HG03108 (cell line): ENCODE measurements around the gene ATP2B1.

Source experiments
- ATAC-seq: cut with Tn5 transposase; IDR thresholded peaks from one replicate; pipeline ENCODE4 v1.9.1; 2021; ENCODE audit warnings: moderate library complexity; ENCODE audit not compliant: unreplicated experiment

The ATP2B1 gene

DNA sequence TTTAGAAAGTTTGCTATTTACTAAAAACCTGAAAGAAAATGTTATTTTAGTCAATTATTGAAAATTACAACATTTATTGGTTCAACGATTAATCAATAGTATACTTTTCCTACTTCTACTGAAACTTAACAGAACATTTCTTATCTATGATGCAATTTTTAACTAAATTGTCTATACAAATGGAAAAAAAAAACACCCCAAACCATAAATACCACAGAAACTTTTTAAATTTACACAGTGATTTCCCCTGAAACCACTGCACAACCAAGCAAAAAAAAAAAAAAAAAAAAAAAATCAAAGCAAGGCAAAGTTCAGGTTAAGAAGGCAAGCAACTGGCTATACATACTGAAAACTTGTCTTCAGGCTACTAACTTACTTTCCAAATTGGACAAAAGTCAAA lies 110.9 kb downstream of the ATP2B1 start:
- ATAC-seq: peak; percentile 74

DNA sequence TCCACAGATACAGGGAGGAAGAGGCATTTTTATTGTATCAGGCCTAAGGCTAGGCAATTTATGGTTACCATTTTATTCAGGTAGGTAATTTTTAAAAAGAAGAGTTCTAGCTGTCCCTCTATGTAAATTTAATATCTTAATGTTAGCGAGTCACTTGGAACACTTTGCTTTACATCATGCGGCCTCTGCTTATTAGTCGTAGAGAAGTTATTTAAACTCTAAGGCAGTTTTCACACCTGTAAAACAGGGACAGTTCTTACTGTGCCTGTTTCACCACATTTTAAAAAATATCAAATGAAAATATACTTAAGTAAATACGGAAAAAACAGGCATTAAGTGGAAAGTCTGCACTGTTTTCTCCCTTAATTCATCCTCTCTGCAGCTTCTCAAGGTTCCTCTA lies 111.4 kb downstream of the ATP2B1 start:
- no peak for ATAC-seq

DNA sequence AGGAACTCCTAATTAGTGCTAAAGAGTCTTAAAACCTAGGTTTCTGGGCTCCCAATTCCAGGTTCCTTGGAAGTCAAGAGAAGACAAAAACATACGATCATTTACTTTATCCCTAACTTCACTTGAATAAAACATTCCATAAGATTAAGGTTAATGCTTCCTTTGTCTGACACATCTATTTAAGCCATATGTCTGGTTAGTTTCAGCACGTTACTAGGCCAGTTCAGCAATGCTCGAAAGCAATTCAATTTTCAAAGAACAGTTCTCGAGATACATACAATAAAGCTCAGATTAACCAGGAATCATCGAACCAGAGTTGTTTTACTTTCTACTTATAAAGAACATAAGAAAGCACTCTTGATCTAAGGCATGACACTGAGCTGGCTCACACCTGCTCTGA lies 114.8 kb downstream of the ATP2B1 start:
- ATAC-seq: no peak

DNA sequence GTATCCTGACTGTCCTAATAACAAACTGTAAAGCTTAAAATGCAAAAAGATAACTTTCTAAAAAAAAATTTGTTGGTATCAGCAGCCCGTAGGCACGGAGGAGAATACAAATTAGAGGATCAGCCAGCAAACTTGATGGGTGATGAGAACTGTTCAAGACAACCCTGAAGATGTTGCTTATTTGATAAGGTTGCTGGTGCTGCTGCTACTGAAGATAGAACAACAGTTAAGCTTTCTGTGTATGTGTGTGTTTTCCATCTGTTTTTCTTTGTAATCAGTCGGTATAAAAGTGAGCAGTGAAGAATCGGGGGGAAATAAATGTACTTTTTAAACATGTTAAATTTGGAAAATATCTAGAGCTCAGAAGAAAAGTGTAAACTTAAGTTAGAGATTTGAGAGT lies 115.4 kb downstream of the ATP2B1 start:
- ATAC-seq: no peak

DNA sequence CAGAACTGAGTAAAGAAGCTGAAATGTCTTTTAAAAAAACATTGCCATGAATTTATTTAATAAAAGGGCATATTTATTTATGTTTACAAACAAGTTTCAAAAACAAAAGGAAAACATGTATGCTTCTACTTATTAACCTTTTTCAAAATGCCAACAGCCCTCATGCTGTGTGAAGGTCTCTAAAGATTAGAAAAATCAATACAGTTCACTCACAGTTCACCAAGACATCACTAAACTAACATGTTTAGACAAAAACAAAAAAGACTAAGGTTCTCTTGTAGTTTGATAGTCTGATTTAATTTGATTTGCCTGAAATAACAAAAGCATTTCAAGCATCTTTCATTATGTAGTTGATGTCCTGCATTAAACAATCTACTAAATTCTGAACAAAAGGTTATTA lies 118.9 kb downstream of the ATP2B1 start:
- no peak for ATAC-seq

DNA sequence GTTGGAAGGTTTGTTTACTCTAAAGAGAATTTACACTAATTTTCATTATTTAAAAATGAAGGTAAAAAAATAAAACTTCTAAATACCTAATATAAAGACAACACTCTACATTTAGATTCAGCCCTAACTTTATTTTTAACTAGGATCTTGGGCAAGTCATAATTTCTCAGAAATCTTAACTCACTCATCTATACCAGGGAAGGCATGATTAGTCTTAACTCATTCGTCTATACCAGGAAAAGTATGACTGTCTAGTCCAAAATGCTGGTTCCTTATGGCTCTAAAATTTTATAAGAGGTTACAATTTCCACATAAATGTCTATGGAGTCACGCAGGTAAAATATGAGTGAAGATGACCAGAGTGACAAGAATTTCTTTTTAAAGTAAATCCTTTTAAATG lies 130.1 kb downstream of the ATP2B1 start:
- ATAC-seq: no peak

DNA sequence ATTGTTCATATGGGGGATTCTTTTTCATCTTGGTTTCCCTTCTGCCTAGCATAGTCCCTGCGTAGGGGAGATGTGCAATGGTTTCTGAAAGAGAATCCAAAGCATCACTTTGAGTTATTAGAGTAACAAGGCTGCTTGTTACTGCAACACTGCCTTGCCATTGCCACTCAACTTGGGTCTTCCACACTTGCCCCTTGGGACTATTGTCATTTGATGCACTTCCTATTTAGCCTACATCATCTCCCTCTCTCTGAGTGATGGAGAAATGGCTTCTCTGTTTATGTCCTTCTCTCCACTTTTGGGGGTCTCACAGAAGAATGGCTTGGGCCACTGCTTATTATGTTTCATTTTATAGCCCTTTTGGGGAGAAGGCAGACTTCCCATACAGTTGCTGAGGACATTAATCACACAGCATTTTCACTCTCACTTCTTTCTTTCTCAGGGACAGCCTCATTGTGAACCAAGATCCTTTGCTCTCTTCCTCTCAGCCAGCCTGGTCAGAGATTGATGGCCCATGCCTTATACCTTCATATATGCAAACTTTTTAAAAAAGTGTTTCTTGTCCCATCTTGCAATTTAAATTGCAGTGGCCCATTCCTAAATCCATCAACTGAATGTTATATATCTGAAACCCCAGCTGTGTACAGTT lies 131.9 kb downstream of the ATP2B1 start:
- no peak for ATAC-seq

DNA sequence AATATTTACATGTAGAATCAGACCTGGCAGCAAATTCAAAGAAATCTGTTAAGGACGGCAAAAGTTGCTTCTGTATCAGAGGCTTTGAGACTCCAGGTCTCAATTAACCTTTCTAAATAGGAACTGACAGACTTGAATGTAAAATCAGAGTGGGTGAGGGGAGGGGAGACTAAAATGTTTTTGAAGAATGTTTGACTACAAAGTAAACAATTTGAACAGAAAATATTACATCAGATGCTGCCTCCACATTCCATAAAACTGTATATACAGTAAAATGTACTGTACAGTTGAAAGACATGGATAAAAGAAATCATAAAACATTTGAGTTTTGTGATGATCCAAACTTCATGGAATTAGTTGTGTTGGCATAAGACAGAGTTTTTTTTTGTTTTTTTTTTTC lies 133.3 kb downstream of the ATP2B1 start:
- ATAC-seq: no peak

DNA sequence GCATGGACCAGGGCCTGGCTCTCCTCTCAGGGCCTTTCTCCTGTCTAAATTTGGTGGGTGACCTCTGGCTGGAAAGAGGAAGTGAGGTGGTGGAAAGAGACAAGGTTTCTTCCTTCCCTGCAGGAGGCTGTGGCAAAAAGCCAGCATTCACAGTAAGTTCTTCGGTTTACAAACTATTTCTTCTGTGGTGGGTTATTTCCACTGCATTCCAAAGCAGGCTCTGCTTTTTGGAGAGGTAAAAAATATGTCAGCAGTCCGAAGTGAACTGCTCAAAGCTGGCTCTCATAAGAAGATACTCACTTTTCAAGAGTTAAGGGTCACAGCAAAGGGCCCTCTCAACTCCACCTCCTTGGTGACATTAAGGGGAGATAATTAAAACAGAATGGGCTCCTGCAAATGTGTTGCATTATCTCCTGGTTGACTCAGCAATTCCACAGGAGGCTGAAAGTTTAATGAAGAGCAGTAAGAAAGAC lies 133.9 kb downstream of the ATP2B1 start:
- no peak for ATAC-seq

DNA sequence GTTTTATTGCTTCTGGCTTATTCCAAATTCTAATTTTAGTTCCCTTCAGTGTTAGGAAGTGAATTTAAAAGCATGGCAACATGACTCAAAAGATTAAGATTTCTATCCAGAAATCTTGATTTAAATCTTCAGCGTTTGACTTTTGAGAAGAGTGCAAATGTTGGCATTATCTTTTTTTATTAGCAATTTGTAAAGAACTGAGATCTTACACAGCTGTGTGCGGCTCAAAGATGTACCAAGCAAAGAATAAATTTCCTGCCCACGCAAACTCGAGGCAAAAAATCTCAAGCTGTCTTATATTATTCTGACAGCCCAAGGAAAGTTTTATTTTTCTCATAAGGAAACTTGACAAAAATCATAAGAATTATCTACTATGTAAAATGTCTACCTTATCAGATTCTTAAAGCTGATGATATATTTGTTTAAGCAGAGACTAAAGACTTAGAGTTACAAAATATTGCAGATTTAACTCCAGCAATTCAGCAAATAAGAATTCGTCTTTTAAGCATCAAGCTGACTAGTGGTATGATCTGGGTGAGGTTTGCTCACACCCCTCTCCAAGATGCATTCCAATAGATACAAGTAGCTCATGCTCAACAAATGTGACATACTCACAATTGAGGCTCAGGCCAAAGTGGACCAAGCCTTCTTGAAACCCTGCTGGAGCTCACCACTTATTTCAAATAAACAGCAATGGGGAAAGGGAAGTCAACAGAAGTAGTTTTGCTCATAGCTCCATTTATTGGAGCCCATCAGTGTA lies 135.4 kb downstream of the ATP2B1 start:
- ATAC-seq: no peak

DNA sequence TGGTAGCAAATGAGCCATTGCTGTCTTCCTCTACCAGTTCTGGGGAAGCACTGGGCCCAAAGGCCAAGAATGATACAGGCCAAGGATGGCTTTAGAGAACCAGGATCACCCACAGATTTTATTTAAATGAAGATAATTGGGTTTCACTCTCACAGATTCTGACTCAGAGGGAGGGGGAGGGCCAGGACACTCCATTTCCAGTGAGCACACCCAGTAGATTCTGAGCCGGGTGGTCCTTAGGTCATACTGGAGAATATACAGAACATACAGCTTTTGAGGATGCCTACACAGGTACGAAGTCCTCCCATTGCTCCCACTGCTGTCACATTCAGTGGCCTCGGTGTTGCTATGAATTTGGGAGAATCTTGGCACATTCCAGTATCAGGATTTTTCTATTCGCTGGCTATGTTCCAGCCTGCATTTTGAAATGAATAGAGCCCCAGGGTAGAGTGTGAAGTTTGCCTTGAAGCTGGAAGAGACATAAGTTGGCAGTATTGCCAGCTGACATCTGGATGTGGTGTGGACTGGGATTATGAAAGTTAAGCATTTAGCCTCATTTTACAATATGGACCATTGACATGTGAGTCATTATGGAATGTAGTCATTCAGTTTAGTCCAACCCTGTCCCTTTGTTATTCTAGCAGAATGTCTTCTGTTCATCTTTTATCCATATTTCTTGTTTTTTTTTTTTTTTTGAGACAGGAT lies 137.0 kb downstream of the ATP2B1 start:
- ATAC-seq: no peak

DNA sequence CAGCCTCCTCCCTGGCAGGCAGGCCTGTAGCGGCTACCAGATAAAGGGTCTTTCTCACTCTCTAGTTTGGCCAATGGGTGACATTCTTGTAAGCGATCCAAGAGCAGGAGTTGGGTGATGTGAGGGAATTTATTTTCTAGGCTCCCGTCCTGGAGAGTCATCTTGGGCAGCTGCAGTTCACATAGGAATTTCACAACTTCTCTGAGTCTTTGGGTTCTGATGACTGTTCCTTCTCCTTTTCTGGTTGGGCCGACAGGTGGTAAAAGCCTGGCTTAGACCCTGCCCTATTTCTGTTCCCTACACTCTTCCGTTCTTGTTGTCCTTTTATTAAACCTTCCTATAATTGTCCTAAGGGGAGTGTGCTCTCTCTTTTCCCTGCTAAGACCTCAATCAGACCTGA lies 140.2 kb downstream of the ATP2B1 start:
- ATAC-seq: no peak

DNA sequence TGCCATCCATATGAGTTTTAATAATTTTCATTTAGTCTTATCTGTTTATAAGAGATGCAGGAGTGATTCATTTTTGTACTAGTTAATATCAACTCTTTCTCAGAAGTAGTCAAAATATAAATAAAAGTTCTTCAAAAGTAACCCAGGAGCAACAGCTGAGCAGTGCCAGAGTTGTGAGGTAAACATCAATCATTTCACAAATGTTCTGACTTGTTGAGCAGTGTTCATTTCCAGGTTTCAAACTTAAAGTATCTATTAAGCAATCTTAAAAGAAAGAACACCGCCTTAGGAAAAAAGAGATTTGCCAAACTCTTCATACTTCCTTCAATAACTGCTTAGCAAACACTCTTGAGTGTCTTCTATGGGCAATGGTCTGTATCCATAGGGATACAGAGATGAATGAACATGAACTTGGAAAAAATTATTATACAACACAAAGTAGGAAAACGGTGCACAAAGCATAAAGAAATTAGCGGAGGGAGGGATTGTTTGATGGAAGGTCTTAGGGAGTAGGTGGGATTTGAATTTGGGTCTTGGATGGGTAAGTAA lies 140.9 kb downstream of the ATP2B1 start:
- no peak for ATAC-seq

DNA sequence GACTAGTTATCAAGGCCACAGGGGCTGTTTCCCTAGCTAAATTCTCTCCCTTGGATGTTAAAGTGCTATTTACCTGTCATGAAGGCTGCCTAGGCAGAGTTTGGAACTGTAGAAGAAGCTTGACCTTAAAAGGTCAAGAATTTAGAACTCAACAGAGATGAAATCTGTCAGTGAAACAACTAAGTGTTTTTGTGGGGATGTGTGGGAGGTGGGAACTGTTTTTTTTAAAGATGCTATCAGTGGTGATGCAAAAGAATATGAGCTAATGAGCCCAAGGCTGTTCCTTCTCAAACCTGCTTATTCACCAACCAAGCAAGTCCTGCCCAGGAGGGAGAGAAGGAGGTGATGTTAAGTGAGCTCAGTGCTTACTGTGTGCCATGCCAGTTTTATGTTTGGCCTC lies 142.0 kb downstream of the ATP2B1 start:
- ATAC-seq: no peak

DNA sequence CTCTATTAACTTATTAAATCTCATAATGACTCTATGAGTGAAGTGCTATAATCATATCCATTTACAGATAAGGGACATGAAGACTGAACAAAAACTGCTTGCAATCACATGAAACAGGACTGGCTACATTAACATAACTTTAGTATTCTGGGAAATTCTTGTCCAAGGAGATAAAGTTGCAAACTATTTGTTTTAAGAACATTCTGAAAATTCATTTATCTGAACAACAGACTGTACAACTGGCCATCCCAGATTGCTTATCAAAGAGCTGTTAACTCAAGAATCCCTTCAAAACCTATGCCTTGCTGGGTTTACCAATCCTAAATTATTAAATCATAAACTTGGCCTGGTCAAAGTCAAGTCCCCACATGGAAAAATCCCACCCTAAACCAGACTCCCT lies 143.6 kb downstream of the ATP2B1 start:
- no peak for ATAC-seq

DNA sequence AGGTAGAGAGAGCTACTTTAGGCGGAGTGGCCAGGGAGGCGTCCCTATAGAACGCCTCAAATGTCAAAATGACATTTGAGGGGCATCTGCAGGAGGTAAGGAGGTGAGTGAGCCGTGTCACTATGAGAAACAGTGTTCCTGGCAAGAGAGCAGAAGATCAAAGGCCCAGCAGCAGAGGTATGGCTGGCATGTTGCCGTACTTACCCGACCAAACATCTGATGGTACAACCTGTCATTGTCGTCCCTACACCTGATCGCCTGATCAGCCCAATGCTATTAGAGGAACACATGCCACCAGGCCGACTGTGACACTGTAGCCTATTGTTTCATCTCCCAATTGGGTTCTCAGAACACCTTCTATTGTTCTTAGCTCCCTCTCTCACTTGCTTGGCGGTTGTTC lies 148.9 kb downstream of the ATP2B1 start:
- ATAC-seq: no peak

DNA sequence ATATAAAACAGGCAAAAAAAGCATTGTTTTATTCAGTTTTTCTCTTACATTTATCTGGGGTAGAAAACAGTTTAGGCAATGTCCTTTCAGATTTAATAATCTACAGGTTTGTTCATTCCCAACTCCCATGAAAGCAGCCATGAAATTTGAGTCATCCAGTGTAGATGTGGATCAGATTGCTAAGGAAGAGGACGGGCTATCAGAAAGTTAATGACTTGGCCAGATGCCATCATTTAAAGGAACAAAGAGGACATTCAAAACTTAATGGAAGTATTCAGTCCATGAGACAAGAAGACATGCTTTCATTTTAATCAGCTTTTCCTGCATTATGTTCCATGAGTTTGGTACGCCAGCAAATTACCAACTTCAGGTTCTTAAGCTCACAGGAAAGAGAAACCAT lies 151.7 kb downstream of the ATP2B1 start:
- no peak for ATAC-seq

DNA sequence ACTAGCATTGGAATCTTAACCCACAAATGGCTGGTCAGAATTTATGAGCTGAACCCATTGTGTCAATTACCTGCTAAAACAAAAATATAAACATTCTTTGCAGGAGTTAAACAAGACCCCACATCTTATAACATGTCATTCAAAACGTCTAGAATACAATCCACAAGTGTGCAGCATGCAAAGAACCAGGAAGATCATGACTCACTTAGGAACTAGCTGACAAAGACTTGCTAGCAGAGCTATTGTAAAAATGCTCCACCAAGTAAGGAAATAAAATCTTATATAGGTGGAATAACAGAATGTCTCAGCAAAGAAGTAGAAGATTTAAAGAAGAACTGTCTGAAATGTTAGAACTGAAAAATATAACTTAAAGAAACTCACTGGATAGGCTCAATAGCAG lies 156.3 kb downstream of the ATP2B1 start:
- no peak for ATAC-seq

DNA sequence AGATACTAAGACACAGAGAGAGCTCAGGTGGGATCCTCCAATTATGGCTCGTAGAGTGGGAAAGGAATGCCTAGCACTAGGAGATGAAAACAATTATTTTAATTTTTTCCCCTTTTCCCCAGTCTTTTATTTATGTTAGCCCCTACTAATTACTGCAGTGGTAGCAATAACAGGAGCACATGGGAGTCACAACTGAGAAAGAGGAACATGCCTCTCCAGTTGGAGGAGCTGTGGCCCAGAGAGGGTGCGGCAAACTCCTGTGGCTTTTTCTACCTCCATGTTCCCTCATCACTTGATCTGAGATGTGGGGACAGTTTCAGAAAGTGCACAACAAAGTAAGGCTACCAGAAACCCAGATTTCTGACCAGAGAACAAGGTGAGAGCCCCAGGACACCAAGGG lies 156.9 kb downstream of the ATP2B1 start:
- ATAC-seq: no peak

DNA sequence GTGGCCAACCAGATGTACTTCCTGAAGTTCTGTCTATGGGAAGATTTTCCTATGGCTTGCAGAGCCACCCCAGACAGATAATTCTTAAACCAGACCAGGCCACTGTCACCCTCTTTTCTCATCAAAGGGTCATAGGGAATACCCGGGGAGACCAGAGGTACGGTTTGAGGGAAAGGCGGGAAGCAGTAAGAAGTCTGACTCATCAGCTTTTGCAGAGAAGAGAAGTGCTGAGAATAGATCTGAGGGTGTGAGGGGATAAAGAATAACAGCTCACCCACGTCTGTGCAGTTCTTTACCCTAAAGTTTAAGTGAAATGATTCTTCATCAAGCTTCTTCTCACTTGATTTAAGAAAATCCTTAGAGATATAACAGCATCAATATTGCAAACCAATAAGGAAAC lies 161.5 kb downstream of the ATP2B1 start:
- no peak for ATAC-seq

DNA sequence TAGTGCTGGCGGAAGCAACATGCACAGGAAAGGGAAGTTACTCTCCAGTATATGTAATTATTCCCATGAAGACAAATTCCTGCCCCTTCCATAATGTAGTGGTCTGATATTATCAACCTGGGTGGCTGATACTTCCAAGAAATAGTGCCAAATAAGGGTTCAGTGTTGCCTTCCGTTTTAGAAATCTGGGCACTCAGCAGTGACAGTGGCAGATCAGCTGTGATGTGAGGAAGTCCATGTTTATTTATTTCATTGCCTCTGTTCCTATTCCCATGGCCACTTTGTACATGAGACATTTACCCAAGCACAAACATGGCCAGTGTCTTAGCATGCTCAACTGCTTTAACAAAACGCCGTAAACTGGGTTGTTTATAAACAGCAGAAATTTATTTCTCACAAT lies 162.5 kb downstream of the ATP2B1 start:
- ATAC-seq: no peak

DNA sequence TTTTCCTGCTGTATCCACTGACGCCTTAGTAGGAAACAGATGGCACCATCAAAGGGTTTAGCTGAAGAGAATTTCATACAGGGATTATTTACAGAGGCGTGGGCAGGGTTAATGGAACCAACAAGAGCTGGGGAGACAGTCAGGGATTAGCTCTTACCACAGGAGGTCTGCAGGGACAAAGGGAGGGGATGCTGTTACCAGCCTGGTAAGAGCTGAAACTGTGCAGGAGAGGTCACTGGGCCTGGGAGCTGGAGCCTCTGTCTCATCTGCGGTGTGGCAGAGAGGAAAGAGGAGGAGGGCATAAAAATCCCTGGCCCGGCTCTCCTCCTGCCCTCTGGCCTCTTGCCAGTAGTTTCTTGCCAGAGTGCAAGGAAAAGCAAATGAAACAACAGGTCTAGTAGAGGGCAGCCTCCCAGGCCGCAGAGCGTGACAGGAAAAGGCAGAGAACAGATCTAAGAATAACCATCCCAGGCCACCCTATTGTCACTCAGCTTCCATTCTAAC lies 163.9 kb downstream of the ATP2B1 start:
- no peak for ATAC-seq
